PC-3 (cell line): Measurements from ENCODE around the gene RAI1. TPM values are rescaled to one million over a fixed set of nuclear protein-coding genes. Genes with fewer than 3 reads are reported as not detected.

Source experiments
- ATAC-seq: fragments of 200-7000 bp; cut with Tn5 transposase; 2 replicates; pipeline ENCODE4 v1.9.1; 2020; ENCODE audit warnings: mild to moderate bottlenecking, moderate library complexity
- BruUV-seq: library from RNA; stranded (reverse); fragments of 400-500 nt; replicated peaks from 2 replicates; lab custom pipeline; 2021; lab: Mats Ljungman, UMichigan
- CTCF ChIA-PET: fragments of 300-600 bp; sonication (Branson Sonifier 250); formaldehyde crosslinking; loops from one replicate; lab custom pipeline; 2022; ENCODE audit warnings: antibody characterized with exemption; lab: Charles Lee
- POLR2A ChIA-PET: fragments of 300-600 bp; sonication (Branson Sonifier 250); formaldehyde crosslinking; loops from one replicate; lab custom pipeline; 2022; ENCODE audit warnings: antibody characterized with exemption; ENCODE audit not compliant: unreplicated experiment; lab: Charles Lee
- DNase-seq: peaks from one replicate; pipeline ENCODE4 v3.0.0-alpha.2; 2015
- H2AFZ ChIP-seq: fragments of 300-600 bp; sonication (generic); 2 replicates; pipeline ENCODE4 v1.6.0; 2016; ENCODE audit warnings: antibody characterized with exemption, low read length
- H3F3A ChIP-seq: fragments of 300-600 bp; sonication (generic); one replicate; pipeline ENCODE4 v1.6.0; 2017; ENCODE audit warnings: antibody characterized with exemption, low read length, control low read depth, mild to moderate bottlenecking; ENCODE audit not compliant: unreplicated experiment
- H3K27ac ChIP-seq: fragments of 300-600 bp; sonication (generic); 2 replicates; pipeline ENCODE4 v1.5.1; 2016; ENCODE audit warnings: mild to moderate bottlenecking, low read length
- H3K27me3 ChIP-seq: fragments of 300-600 bp; sonication (generic); 2 replicates; pipeline ENCODE4 v1.6.1; 2016; ENCODE audit warnings: low read length, mixed read lengths
- H3K36me3 ChIP-seq: fragments of 300-600 bp; sonication (generic); 2 replicates; pipeline ENCODE4 v1.6.1; 2016; ENCODE audit warnings: low read depth, mixed run types, low read length, mixed read lengths
- H3K4me1 ChIP-seq: fragments of 300-600 bp; sonication (generic); 2 replicates; pipeline ENCODE4 v1.5.1; 2016; ENCODE audit warnings: low read length; ENCODE audit not compliant: insufficient read depth
- H3K4me2 ChIP-seq: fragments of 300-600 bp; sonication (generic); 2 replicates; pipeline ENCODE4 v1.6.0; 2016; ENCODE audit warnings: low read length
- H3K4me3 ChIP-seq: fragments of 300-600 bp; sonication (generic); 2 replicates; pipeline ENCODE4 v1.5.1; 2016; ENCODE audit warnings: mild to moderate bottlenecking, low read length, mixed read lengths
- H3K79me2 ChIP-seq: fragments of 300-600 bp; sonication (generic); 2 replicates; pipeline ENCODE4 v1.6.1; 2017; ENCODE audit warnings: low read length, mixed read lengths
- H3K9ac ChIP-seq: fragments of 300-600 bp; sonication (generic); 2 replicates; pipeline ENCODE4 v1.6.0; 2016; ENCODE audit warnings: mild to moderate bottlenecking, low read length
- H3K9me2 ChIP-seq: fragments of 300-600 bp; sonication (generic); replicated peaks from 2 replicates; pipeline ENCODE4 v1.6.1; 2016; ENCODE audit warnings: mixed run types, low read length, mixed read lengths
- H3K9me3 ChIP-seq: fragments of 300-600 bp; sonication (generic); 2 replicates; pipeline ENCODE4 v1.6.1; 2016; ENCODE audit warnings: low read length, mixed read lengths
- H4K20me1 ChIP-seq: fragments of 300-600 bp; sonication (generic); 2 replicates; pipeline ENCODE4 v1.6.1; 2016; ENCODE audit warnings: low read length, mixed read lengths
- EZH2 ChIP-seq: fragments of 300-600 bp; sonication (generic); IDR thresholded peaks from one replicate; pipeline ENCODE4 v1.6.1; 2017; ENCODE audit warnings: antibody characterized with exemption, mild to moderate bottlenecking, low read length; ENCODE audit not compliant: unreplicated experiment
- EZH2phosphoT487 ChIP-seq: fragments of 300-600 bp; sonication (generic); IDR thresholded peaks from 2 replicates; pipeline ENCODE4 v1.6.1; 2018; ENCODE audit warnings: mild to moderate bottlenecking, antibody characterized with exemption, low read length, borderline replicate concordance
- intact Hi-C: fragments of 100-400 bp; cut with micrococcal nuclease; formaldehyde crosslinking; loops from 2 replicates; pipeline ENCODE4 v1.9.0; 2023
- total RNA-seq: library from RNA; depleted of rRNA; stranded (reverse); fragments of >200 nt; gene quantifications from 2 replicates; pipeline ENCODE4 v1.2.3, GENCODE V29; 2014
- TF ChIP-seq, protein P1 (sequence below): fragments of 300-600 bp; sonication (generic); conservative IDR thresholded peaks from 2 replicates; pipeline ENCODE4 v1.5.1; 2017; ENCODE audit warnings: antibody characterized with exemption, low read depth, mild to moderate bottlenecking, low read length

RAI1 gene
- total RNA-seq, 1 experiment from 2014 or later: 33.0 TPM

DNA sequence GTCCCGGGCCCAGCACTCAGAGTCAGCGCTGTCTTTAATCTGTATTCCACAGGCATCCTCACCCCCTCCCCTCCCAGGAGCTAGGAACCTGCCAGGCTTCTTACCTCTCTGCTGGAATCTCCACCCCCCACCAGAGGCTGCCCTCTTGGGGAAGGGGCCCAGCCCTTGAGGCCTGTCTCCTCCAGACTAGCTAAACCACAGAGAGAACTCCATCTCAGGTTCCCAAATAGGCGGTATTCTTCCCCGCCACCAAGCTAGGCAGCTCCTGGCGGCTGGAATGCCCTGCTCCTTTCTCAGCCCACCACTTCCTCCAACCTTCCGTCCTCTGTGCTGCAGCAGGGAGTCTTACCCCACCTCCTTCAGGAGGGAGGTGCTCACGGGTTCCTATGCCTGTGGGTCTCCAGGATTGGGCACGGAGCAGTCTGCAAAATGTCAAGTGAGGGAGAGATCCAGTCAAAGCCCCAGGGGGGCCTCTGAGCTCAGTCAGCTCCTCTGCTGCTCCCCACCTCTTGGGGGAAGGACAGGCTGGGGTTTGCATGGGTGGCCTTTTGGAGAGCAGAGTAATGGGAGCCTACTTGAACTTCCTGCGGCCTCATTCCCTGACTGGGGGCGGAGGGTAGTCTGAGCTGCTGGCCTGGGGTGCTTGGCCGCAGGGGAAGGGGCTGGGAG, 99.8 kb downstream of the RAI1 start:
- Histone ChIP-seq H3K4me2 (no peak overlapping the region), H2AFZ (no peak overlapping the region), H3K4me1 (peaks cover 14% of the 10 kb centered on the region), H3K27me3 (no peaks in the 10 kb centered on the region), H3K9ac (no peak overlapping the region), H3F3A (no peaks in the 10 kb centered on the region), H3K27ac (no peak overlapping the region), H3K79me2 (peaks cover 28% of the 10 kb centered on the region), H3K9me3 (no peaks in the 10 kb centered on the region), H3K36me3 (no peaks in the 10 kb centered on the region), H3K9me2 (no peaks in the 10 kb centered on the region), H3K4me3 (no peak overlapping the region), H4K20me1 (peaks cover 17% of the 10 kb centered on the region)
- ATAC-seq: no peak
- no TSS peak for BruUV-seq
- intact Hi-C loops: no loop called here
- ChIA-PET POLR2A (no interaction called here), CTCF (no interaction called here)
- TF ChIP-seq, protein P1, sequence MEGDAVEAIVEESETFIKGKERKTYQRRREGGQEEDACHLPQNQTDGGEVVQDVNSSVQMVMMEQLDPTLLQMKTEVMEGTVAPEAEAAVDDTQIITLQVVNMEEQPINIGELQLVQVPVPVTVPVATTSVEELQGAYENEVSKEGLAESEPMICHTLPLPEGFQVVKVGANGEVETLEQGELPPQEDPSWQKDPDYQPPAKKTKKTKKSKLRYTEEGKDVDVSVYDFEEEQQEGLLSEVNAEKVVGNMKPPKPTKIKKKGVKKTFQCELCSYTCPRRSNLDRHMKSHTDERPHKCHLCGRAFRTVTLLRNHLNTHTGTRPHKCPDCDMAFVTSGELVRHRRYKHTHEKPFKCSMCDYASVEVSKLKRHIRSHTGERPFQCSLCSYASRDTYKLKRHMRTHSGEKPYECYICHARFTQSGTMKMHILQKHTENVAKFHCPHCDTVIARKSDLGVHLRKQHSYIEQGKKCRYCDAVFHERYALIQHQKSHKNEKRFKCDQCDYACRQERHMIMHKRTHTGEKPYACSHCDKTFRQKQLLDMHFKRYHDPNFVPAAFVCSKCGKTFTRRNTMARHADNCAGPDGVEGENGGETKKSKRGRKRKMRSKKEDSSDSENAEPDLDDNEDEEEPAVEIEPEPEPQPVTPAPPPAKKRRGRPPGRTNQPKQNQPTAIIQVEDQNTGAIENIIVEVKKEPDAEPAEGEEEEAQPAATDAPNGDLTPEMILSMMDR: no peak
- TF ChIP-seq EZH2phosphoT487: no peak
- no peak for TF ChIP-seq EZH2
- DNase-seq: peak; percentile 39

DNA sequence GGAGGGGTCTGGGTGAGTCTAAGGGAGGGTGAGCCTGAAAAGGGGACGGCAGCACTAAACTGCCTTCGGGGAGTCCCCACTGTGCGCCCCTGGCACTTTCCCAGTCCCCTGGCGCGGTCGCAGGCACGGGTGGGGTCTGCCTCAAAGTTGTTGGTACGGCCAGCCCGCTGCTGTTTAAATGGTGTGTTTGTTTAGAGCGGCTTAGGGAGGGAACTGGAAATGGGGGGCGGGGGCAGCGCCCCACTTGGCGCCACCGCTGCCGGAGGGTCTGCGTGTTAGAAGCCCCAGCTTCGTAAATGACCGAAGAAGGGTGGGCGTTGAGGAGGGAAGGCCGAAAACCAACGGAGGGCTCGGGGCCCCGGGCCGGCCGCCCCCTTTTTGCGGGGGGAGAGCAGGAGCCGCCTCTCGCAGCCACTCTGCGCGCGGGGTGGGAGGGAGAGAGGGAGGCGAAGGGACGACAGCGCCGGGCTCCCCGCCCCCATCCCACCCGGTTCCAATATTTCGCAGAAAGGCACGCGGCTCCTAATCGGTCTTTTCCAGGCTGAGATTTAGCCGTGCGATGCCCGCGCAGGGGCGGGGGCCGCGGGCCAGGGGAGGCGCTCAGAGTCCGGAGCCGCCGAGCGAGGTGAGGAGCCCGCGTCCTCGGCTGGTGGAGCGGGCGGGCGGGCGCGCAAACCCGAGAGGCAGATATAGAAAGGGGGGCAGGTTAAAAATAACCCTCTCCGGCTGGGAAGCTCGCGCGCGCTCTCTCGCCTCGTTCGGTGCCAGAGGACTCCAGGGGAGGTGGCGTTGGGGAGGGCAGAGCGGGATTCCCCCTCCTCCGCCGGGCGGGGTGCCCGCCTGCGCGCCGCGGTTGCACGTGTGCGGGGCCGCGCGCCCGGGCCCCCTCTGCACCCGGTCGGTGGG, 100.6 kb downstream of the RAI1 start:
- Histone ChIP-seq H3K4me2 (peak overlapping the region; percentile 95), H3K36me3 (no peaks in the 10 kb centered on the region), H3K9me2 (no peaks in the 10 kb centered on the region), H3F3A (no peaks in the 10 kb centered on the region), H3K9ac (no peak overlapping the region; the same call in 1 of the 2 replicates), H3K27ac (no peak overlapping the region), H3K9me3 (no peaks in the 10 kb centered on the region), H3K4me3 (peak overlapping the region; percentile 73), H3K79me2 (peaks cover 31% of the 10 kb centered on the region), H2AFZ (peak overlapping the region; percentile 57; the same call in 1 of the 2 replicates), H3K27me3 (no peaks in the 10 kb centered on the region), H3K4me1 (peaks cover 17% of the 10 kb centered on the region), H4K20me1 (peaks cover 21% of the 10 kb centered on the region)
- intact Hi-C loops: no loop called here
- ChIA-PET CTCF (no interaction called here), POLR2A (no interaction called here)
- DNase-seq: peak; percentile 45
- no peak for TF ChIP-seq EZH2phosphoT487
- TF ChIP-seq EZH2: no peak
- TF ChIP-seq, protein P1: no peak
- no TSS peak for BruUV-seq
- ATAC-seq: peak; percentile 34
